Muscle layer of duodenum (tissue), 2 donors: ENCODE measurements around the gene DLST.

Experiments
- H3K27ac ChIP-seq: one replicate; pipeline ENCODE4 v1.7.0; 2013; ENCODE audit warnings: mild to moderate bottlenecking, low read length
- H3K27me3 ChIP-seq: one replicate; pipeline ENCODE4 v1.7.0; 2013; ENCODE audit warnings: low read depth, mild to moderate bottlenecking, control low read depth, low read length
- H3K36me3 ChIP-seq, 2 donors: one replicate each; pipeline ENCODE4 v1.7.0; 2013; ENCODE audit warnings: low read length in 2 of 2, control low read depth in 1 of 2, mild to moderate bottlenecking in 1 of 2; ENCODE audit not compliant: insufficient read depth in 2 of 2, control insufficient read depth in 1 of 2
- H3K4me1 ChIP-seq, 2 donors: one replicate each; pipeline ENCODE4 v1.7.0; 2013; ENCODE audit warnings: low read length in 2 of 2, mild to moderate bottlenecking in 2 of 2, control low read depth in 1 of 2, moderate library complexity in 1 of 2; ENCODE audit not compliant: insufficient read depth in 2 of 2, control insufficient read depth in 1 of 2
- H3K4me3 ChIP-seq, 2 donors: one replicate each; pipeline ENCODE4 v1.7.0; 2013; ENCODE audit warnings: low read length in 2 of 2, low read depth in 1 of 2, mild to moderate bottlenecking in 1 of 2
- H3K9me3 ChIP-seq, 2 donors: one replicate each; pipeline ENCODE4 v1.7.0; 2013; ENCODE audit warnings: low read length in 2 of 2, control low read depth in 1 of 2, mild to moderate bottlenecking in 1 of 2; ENCODE audit not compliant: control insufficient read depth in 1 of 2
- donor health status: healthy.

Gene DLST

DNA sequence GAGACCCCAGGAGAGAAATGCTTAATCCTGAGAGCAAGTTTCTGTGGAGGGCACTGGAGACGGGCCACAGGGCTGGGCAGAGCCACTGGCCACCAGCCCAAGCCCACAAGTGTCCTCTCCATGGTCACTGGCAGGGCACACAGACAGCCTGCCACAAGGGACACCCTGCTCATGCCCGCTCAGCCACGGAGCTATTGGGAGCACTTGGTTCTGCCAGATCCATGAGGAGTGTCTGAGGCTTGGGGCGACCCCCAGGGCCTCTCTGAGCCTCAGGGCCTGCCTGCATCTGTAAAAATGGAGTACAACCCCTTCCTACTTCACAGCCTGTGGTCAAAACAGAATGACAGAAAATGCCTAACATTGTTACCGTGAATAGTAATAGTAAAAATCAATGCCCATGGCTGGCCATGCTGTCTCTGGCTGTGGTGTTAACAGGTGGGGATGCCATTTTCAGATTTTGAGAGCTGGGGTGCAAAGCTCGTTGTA is 70.5 kb downstream of the DLST start:
- Histone ChIP-seq H3K27me3 (peaks cover 8% of the 10 kb centered on the region), H3K4me1 (peaks cover 0 to 15% of the 10 kb centered on the region in 2 donors), H3K27ac (no peak overlapping the region), H3K36me3 (no peaks in the 10 kb centered on the region), H3K4me3 (no peak overlapping the region), H3K9me3 (no peaks in the 10 kb centered on the region)

DNA sequence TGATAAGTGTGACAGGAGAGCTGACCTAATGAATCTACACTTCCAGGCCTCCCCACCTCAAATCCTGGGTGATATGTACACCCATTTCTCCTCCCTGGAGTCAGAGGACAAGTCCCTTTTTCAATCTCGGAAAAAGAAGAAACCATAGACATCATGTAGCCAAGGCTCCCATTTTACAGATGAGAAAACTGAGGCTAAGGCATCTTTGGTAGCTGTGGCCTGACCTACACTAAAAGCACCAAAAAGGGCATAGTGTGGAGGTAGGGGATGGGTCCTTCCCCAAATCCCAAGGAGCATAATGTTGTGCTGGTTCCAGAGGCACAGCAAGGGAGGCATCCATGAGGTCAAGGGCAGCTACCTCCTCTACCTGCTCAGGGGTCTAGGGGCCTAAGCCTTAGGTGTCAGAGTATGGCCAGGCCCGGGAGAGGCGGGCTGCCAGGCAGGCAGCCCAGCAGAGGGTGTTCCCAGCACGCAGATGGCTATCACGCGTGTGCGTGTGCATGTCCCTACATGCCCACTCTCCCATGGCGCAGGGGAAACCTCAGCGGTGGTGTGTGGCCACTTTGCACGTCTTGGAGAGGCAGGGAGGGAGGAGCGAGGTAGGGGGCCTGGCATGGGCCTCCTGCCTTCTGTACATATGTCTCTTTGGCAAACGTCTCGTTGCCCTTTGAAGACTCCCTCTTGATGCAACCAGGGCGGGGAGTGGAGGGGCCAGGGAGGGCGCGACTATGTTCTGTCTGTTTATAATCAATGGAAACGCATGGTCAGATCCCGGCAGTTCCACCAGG is 71.2 kb downstream of the DLST start:
- H3K4me1 ChIP-seq: peaks cover 0 to 15% of the 10 kb centered on the region in 2 donors
- peaks cover 8% of the 10 kb centered on the region for H3K27me3 ChIP-seq
- H3K36me3 ChIP-seq: no peaks in the 10 kb centered on the region
- H3K4me3 ChIP-seq: no peak overlapping the region
- no peaks in the 10 kb centered on the region for H3K9me3 ChIP-seq
- no peak overlapping the region for H3K27ac ChIP-seq
